ENCODE results near the gene PDZD2.
A peak's percentile ranks its signal among the peaks of the same experiment; 100 is the strongest.

PDZD2 gene

GRCh38 chr5:31623249-31623648, 15.7 kb upstream of the PDZD2 start:
- Mint-ChIP-seq H3K4me1 (peaks cover 2% of the 10 kb centered on the region), H3K27me3 (peaks cover 19% of the 10 kb centered on the region), H3K27ac (no peak overlapping the region), H3K9me3 (no peaks in the 10 kb centered on the region), H3K4me3 (no peak overlapping the region), H3K36me3 (ENCODE audit: low read depth) (no peaks in the 10 kb centered on the region)
- ATAC-seq (no peak), DNase-seq (no peak)

GRCh38 chr5:31625394-31625793, 13.5 kb upstream of the PDZD2 start:
- H3K9me3 Mint-ChIP-seq: no peaks in the 10 kb centered on the region
- DNase-seq (no peak), ATAC-seq (no peak)
- no peak overlapping the region for H3K4me3 Mint-ChIP-seq
- H3K4me1 Mint-ChIP-seq: no peaks in the 10 kb centered on the region
- H3K36me3 Mint-ChIP-seq (ENCODE audit: low read depth): no peaks in the 10 kb centered on the region
- H3K27me3 Mint-ChIP-seq: peaks cover 5% of the 10 kb centered on the region
- H3K27ac Mint-ChIP-seq: no peak overlapping the region

GRCh38 chr5:31626156-31626555, 12.8 kb upstream of the PDZD2 start:
- peaks cover 11% of the 10 kb centered on the region for H3K27me3 Mint-ChIP-seq

GRCh38 chr5:31626604-31627234, 12.2 kb upstream of the PDZD2 start:
- Mint-ChIP-seq H3K36me3 (ENCODE audit: low read depth) (no peaks in the 10 kb centered on the region), H3K27ac (no peak overlapping the region), H3K4me1 (no peaks in the 10 kb centered on the region), H3K9me3 (no peaks in the 10 kb centered on the region), H3K4me3 (no peak overlapping the region), H3K27me3 (peaks cover 11% of the 10 kb centered on the region)
- DNase-seq (no peak), ATAC-seq (no peak)

More at GRCh38 chr5:31626156-31626555, 12.8 kb upstream of the PDZD2 start:
- Mint-ChIP-seq H3K4me3 (no peak overlapping the region), H3K9me3 (no peaks in the 10 kb centered on the region), H3K27ac (no peak overlapping the region), H3K36me3 (ENCODE audit: low read depth) (no peaks in the 10 kb centered on the region), H3K4me1 (no peaks in the 10 kb centered on the region)
- no peak for ATAC-seq
- no peak for DNase-seq

- Mint-ChIP-seq H3K27ac (no peak overlapping the region), H3K4me1 (no peaks in the 10 kb centered on the region), H3K27me3 (peaks cover 21% of the 10 kb centered on the region), H3K4me3 (no peak overlapping the region), H3K36me3 (ENCODE audit: low read depth) (no peaks in the 10 kb centered on the region), H3K9me3 (no peaks in the 10 kb centered on the region)
- ATAC-seq (no peak), DNase-seq (no peak)
Measured at GRCh38 chr5:31630931-31631330, 8.0 kb upstream of the PDZD2 start.

GRCh38 chr5:31632460-31632859, 6.5 kb upstream of the PDZD2 start:
- Mint-ChIP-seq H3K36me3 (ENCODE audit: low read depth) (no peaks in the 10 kb centered on the region), H3K4me1 (no peaks in the 10 kb centered on the region)

GRCh38 chr5:31635446-31635845, 3.5 kb upstream of the PDZD2 start:
- no peak for DNase-seq
- no peaks in the 10 kb centered on the region for H3K36me3 Mint-ChIP-seq (ENCODE audit: low read depth)
- ATAC-seq: no peak
- H3K27me3 Mint-ChIP-seq: peaks cover 47% of the 10 kb centered on the region
- H3K4me3 Mint-ChIP-seq: no peak overlapping the region
- H3K27ac Mint-ChIP-seq: no peak overlapping the region
- H3K9me3 Mint-ChIP-seq: no peaks in the 10 kb centered on the region
- H3K4me1 Mint-ChIP-seq: peaks cover 10% of the 10 kb centered on the region

More at GRCh38 chr5:31632460-31632859, 6.5 kb upstream of the PDZD2 start:
- Mint-ChIP-seq H3K4me3 (no peak overlapping the region), H3K27me3 (peaks cover 29% of the 10 kb centered on the region), H3K9me3 (no peaks in the 10 kb centered on the region), H3K27ac (no peak overlapping the region)
- ATAC-seq (no peak), DNase-seq (no peak)

- ATAC-seq: no peak
Measured at GRCh38 chr5:31637851-31638250, 1.1 kb upstream of the PDZD2 start.

GRCh38 chr5:31638345-31638744, 586 bp upstream of the PDZD2 start:
- ATAC-seq: no peak
- no peaks in the 10 kb centered on the region for H3K9me3 Mint-ChIP-seq
- peaks cover 10% of the 10 kb centered on the region for H3K4me1 Mint-ChIP-seq
- peak overlapping the region; percentile 79 for H3K4me3 Mint-ChIP-seq
- DNase-seq: no peak
- no peaks in the 10 kb centered on the region for H3K36me3 Mint-ChIP-seq (ENCODE audit: low read depth)
- H3K27ac Mint-ChIP-seq: no peak overlapping the region
- peaks cover 37% of the 10 kb centered on the region for H3K27me3 Mint-ChIP-seq

More at GRCh38 chr5:31637851-31638250, 1.1 kb upstream of the PDZD2 start:
- Mint-ChIP-seq H3K27me3 (peaks cover 39% of the 10 kb centered on the region), H3K36me3 (ENCODE audit: low read depth) (no peaks in the 10 kb centered on the region), H3K4me3 (no peak overlapping the region), H3K9me3 (no peaks in the 10 kb centered on the region), H3K27ac (no peak overlapping the region), H3K4me1 (peaks cover 10% of the 10 kb centered on the region)
- DNase-seq: no peak

- no peaks in the 10 kb centered on the region for H3K36me3 Mint-ChIP-seq (ENCODE audit: low read depth)
- H3K27me3 Mint-ChIP-seq: peaks cover 34% of the 10 kb centered on the region
- H3K27ac Mint-ChIP-seq: no peak overlapping the region
- DNase-seq (no peak), ATAC-seq (peak; percentile 9)
- H3K4me1 Mint-ChIP-seq: peaks cover 10% of the 10 kb centered on the region
- H3K9me3 Mint-ChIP-seq: no peaks in the 10 kb centered on the region
- H3K4me3 Mint-ChIP-seq: peak overlapping the region; percentile 32
Measured at GRCh38 chr5:31639481-31640411, 815 bp downstream of the PDZD2 start.

GRCh38 chr5:31640573-31640972, 1.6 kb downstream of the PDZD2 start:
- Mint-ChIP-seq H3K27ac (no peak overlapping the region), H3K4me3 (no peak overlapping the region), H3K9me3 (no peaks in the 10 kb centered on the region), H3K4me1 (peaks cover 10% of the 10 kb centered on the region), H3K27me3 (peaks cover 35% of the 10 kb centered on the region), H3K36me3 (ENCODE audit: low read depth) (no peaks in the 10 kb centered on the region)
- DNase-seq (no peak), ATAC-seq (no peak)

- H3K4me1 Mint-ChIP-seq: peaks cover 10% of the 10 kb centered on the region
- ATAC-seq (no peak), DNase-seq (no peak)
- peaks cover 33% of the 10 kb centered on the region for H3K27me3 Mint-ChIP-seq
- H3K4me3 Mint-ChIP-seq: no peak overlapping the region
- no peaks in the 10 kb centered on the region for H3K9me3 Mint-ChIP-seq
- H3K27ac Mint-ChIP-seq: no peak overlapping the region
- no peaks in the 10 kb centered on the region for H3K36me3 Mint-ChIP-seq (ENCODE audit: low read depth)
Measured at GRCh38 chr5:31641059-31641458, 2.1 kb downstream of the PDZD2 start.

GRCh38 chr5:31641575-31641974, 2.6 kb downstream of the PDZD2 start:
- Mint-ChIP-seq H3K9me3 (no peaks in the 10 kb centered on the region), H3K4me3 (no peak overlapping the region), H3K36me3 (ENCODE audit: low read depth) (no peaks in the 10 kb centered on the region), H3K4me1 (peaks cover 10% of the 10 kb centered on the region), H3K27me3 (peaks cover 28% of the 10 kb centered on the region), H3K27ac (no peak overlapping the region)
- no peak for DNase-seq
- no peak for ATAC-seq

GRCh38 chr5:31645420-31646081, 6.6 kb downstream of the PDZD2 start:
- peaks cover 7% of the 10 kb centered on the region for H3K27me3 Mint-ChIP-seq
- no peaks in the 10 kb centered on the region for H3K36me3 Mint-ChIP-seq (ENCODE audit: low read depth)
- H3K4me1 Mint-ChIP-seq: no peaks in the 10 kb centered on the region
- H3K27ac Mint-ChIP-seq: no peak overlapping the region
- DNase-seq (no peak), ATAC-seq (no peak)
- no peaks in the 10 kb centered on the region for H3K9me3 Mint-ChIP-seq
- no peak overlapping the region for H3K4me3 Mint-ChIP-seq

GRCh38 chr5:31648326-31648725, 9.4 kb downstream of the PDZD2 start:
- Mint-ChIP-seq H3K27me3 (peaks cover 7% of the 10 kb centered on the region), H3K36me3 (ENCODE audit: low read depth) (no peaks in the 10 kb centered on the region)
- no peak for ATAC-seq

More at GRCh38 chr5:31648326-31648725, 9.4 kb downstream of the PDZD2 start:
- no peak for DNase-seq
- Mint-ChIP-seq H3K4me1 (no peaks in the 10 kb centered on the region), H3K27ac (no peak overlapping the region), H3K9me3 (no peaks in the 10 kb centered on the region), H3K4me3 (no peak overlapping the region)
